Ovary (tissue), 9 donors: ENCODE data around the gene HEMGN. TPM values are rescaled to one million over a fixed set of nuclear protein-coding genes. Genes with fewer than 3 reads are reported as not detected.

Source experiments
- polyA plus RNA-seq, 2 donors: library from polyadenylated mRNA; stranded (reverse); fragments of 200-250 nt in 1 of 2; fragments of 350-450 nt in 1 of 2; fragmentation: Illumina TruSeq in 1 of 2; extraction: RNeasy Lipid Tissue Mini Kit (QIAGEN cat#74804) in 1 of 2; gene quantifications; one replicate each; pipeline ENCODE4 v1.2.3, GENCODE V29; 2013 to 2014
- small RNA-seq: library from RNA; depleted of rRNA; stranded (forward); fragments of <200 nt; gene quantifications from one replicate; pipeline ENCODE3, GENCODE V24; 2016
- total RNA-seq, 7 donors: library from RNA; depleted of rRNA in 2 of 7; stranded (reverse); fragments of >200 nt in 2 of 7; fragmentation: NEBNext Ultra II Directional in 3 of 7; extraction: Animal tissue kit (Norgen Biotek cat#: 25700) in 3 of 7; gene quantifications; one replicate each; pipeline versions ENCODE4 v1.1.0 to v1.2.4, GENCODE V29; 2016 to 2023
- donor health status: DM: no; HTN: no; CAD: no; lungs with moderate emphysema.
- donor health status: DM: no; HTN: no; CAD: no.
- donor health status: Bipolar disorder and iron deficiency.
- donor health status: DM: yes; HTN: yes; CAD: no.
- donor health status: DM: no; HTN: no; CAD: no.
- donor health status: DM: yes; HTN: yes; CAD: no.

Gene HEMGN
- total and polyA plus RNA-seq, 9 donors = 0.10 to 0.53 TPM; not detected in 7

Small RNA genes lying within 50 kb of the gene (small RNA-seq; reads per million reads assigned to genes)
- not detected for gene RF00019

Other genes starting within 250 kb of the HEMGN start
- 10 to 100 TPM; 13.7 to 23.6 (median 16.7) TPM for gene XPA, start 240.8 kb downstream of the HEMGN start, total RNA-seq
- gene XPA, start 240.8 kb downstream of the HEMGN start, polyA plus RNA-seq = 10 to 100 TPM; 16.0 to 20.4 TPM
- gene FOXE1, start 84.9 kb downstream of the HEMGN start, total RNA-seq = not detected
- not detected for gene FOXE1, start 84.9 kb downstream of the HEMGN start, polyA plus RNA-seq
- gene TRMO, start 15.7 kb downstream of the HEMGN start, total RNA-seq = 10 to 100 TPM; 11.5 to 19.4 (median 15.3) TPM
- 10 to 100 TPM; 12.6 to 25.3 TPM for gene TRMO, start 15.7 kb downstream of the HEMGN start, polyA plus RNA-seq
- 100 to 1,000 TPM in 5 of 7 donors, 10 to 100 TPM in 2; 41.4 to 167 (median 137) TPM for gene ANP32B, start 45.2 kb upstream of the HEMGN start, total RNA-seq
- 100 to 1,000 TPM; 162 to 302 TPM for gene ANP32B, start 45.2 kb upstream of the HEMGN start, polyA plus RNA-seq
- gene NANS, start 118.6 kb upstream of the HEMGN start, total RNA-seq = 10 to 100 TPM; 24.1 to 43.8 (median 33.8) TPM
- 10 to 100 TPM; 28.3 to 41.5 TPM for gene NANS, start 118.6 kb upstream of the HEMGN start, polyA plus RNA-seq
- 10 to 100 TPM in 1 of 7 donors, 1 to 10 TPM in 6; 3.6 to 12.2 (median 5.7) TPM for gene TRIM14, start 181.1 kb upstream of the HEMGN start, total RNA-seq
- 10 to 100 TPM in 1 of 2 donors, 1 to 10 TPM in 1; 2.3 to 24.0 TPM for gene TRIM14, start 181.1 kb upstream of the HEMGN start, polyA plus RNA-seq